GM23338 (cell line): ENCODE data around the gene KCNA2. TPM values are rescaled to one million over a fixed set of nuclear protein-coding genes. Genes with fewer than 3 reads are reported as not detected.

Experiments
- ATAC-seq: fragments of 200-7000 bp; cut with Tn5 transposase; 3 replicates; pipeline ENCODE4 v1.9.1; 2020
- DNase-seq: peaks from one replicate; pipeline ENCODE4 v3.0.0-alpha.2; 2015; ENCODE audit warnings: low spot score
- H2AFZ ChIP-seq: fragments of 200-600 bp; sonication (generic); 2 replicates; pipeline ENCODE4 v1.8.0; 2016; ENCODE audit warnings: antibody characterized with exemption, mild to moderate bottlenecking, moderate library complexity
- H3F3A ChIP-seq: fragments of 200-600 bp; sonication (generic); replicated peaks from 2 replicates; pipeline ENCODE4 v1.8.0; 2017; ENCODE audit warnings: antibody characterized with exemption, mixed run types, low read depth
- H3K27ac ChIP-seq: fragments of 200-600 bp; sonication (generic); 2 replicates; pipeline ENCODE4 v1.6.1; 2016; ENCODE audit warnings: low read depth
- H3K27me3 ChIP-seq: fragments of 200-600 bp; sonication (generic); 2 replicates; pipeline ENCODE4 v1.8.0; 2016; ENCODE audit warnings: mild to moderate bottlenecking, mixed run types, moderate library complexity; ENCODE audit not compliant: insufficient read depth
- H3K36me3 ChIP-seq: fragments of 200-600 bp; sonication (generic); 2 replicates; pipeline ENCODE4 v1.8.0; 2016; ENCODE audit warnings: mild to moderate bottlenecking; ENCODE audit not compliant: insufficient read depth
- H3K4me1 ChIP-seq: fragments of 200-600 bp; sonication (generic); 2 replicates; pipeline ENCODE4 v1.8.0; 2016; ENCODE audit warnings: mild to moderate bottlenecking, moderate library complexity; ENCODE audit not compliant: insufficient read depth
- H3K4me2 ChIP-seq: fragments of 200-600 bp; sonication (generic); 2 replicates; pipeline ENCODE4 v1.7.1; 2017; ENCODE audit warnings: mixed run types
- H3K4me3 ChIP-seq: fragments of 200-600 bp; sonication (generic); 2 replicates; pipeline ENCODE4 v1.6.1; 2016; ENCODE audit warnings: mixed run types
- H3K79me2 ChIP-seq: fragments of 200-600 bp; sonication (generic); replicated peaks from 2 replicates; pipeline ENCODE4 v1.8.0; 2017; ENCODE audit warnings: mild to moderate bottlenecking; ENCODE audit not compliant: insufficient read depth
- H3K9me2 ChIP-seq: fragments of 200-600 bp; sonication (generic); 2 replicates; pipeline ENCODE4 v1.8.0; 2017; ENCODE audit not compliant: insufficient read depth
- H4K20me1 ChIP-seq: fragments of 200-600 bp; sonication (generic); replicated peaks from 2 replicates; pipeline ENCODE4 v1.8.0; 2017; ENCODE audit warnings: mild to moderate bottlenecking; ENCODE audit not compliant: insufficient read depth
- H3K27ac Mint-ChIP-seq: 2 replicates; pipeline ENCODE4 v1.8.0; 2020; ENCODE audit warnings: inconsistent platforms, mild to moderate bottlenecking, moderate library complexity, mixed read lengths
- H3K27me3 Mint-ChIP-seq: 3 replicates; pipeline ENCODE4 v1.8.0; 2022; ENCODE audit warnings: low read depth, mild to moderate bottlenecking, moderate library complexity, mixed read lengths, inconsistent platforms; ENCODE audit not compliant: insufficient read depth, poor library complexity
- H3K36me3 Mint-ChIP-seq: 3 replicates; pipeline ENCODE4 v1.8.0; 2021; ENCODE audit warnings: low read depth, mild to moderate bottlenecking, inconsistent platforms, moderate library complexity, mixed read lengths
- H3K4me1 Mint-ChIP-seq: 3 replicates; pipeline ENCODE4 v1.8.0; 2020; ENCODE audit warnings: mild to moderate bottlenecking, inconsistent platforms, mixed read lengths
- H3K4me3 Mint-ChIP-seq: 3 replicates; pipeline ENCODE4 v1.8.0; 2021; ENCODE audit warnings: moderate library complexity, mild to moderate bottlenecking, inconsistent platforms, mixed read lengths
- H3K9me3 Mint-ChIP-seq: 3 replicates; pipeline ENCODE4 v1.8.0; 2020; ENCODE audit warnings: moderate library complexity, mild to moderate bottlenecking, inconsistent platforms, mixed read lengths
- CREB1 ChIP-seq: fragments of 250-450 bp; sonication (Bioruptor Pico); IDR thresholded peaks from 2 replicates; pipeline ENCODE4 v1.5.0; 2020; ENCODE audit warnings: low read depth, mild to moderate bottlenecking, moderate library complexity
- CTCF ChIP-seq, 2 experiments: fragments of 200-600 bp in 1 of 2; sonication (generic) in 1 of 2; conservative IDR thresholded peaks; 2 replicates each; pipeline versions ENCODE4 v1.5.1 to v1.6.1; 2016 to 2017; ENCODE audit warnings: antibody characterized with exemption in 2 of 2, low read depth in 2 of 2, mild to moderate bottlenecking in 2 of 2, moderate library complexity in 1 of 2
- ETS1 ChIP-seq: IDR thresholded peaks from 2 replicates; pipeline ENCODE4 v1.6.1; 2016; ENCODE audit warnings: antibody characterized with exemption
- EZH2 ChIP-seq: fragments of 200-600 bp; sonication (generic); IDR thresholded peaks from one replicate; pipeline ENCODE4 v1.8.0; 2017; ENCODE audit warnings: antibody characterized with exemption, mild to moderate bottlenecking, low read depth; ENCODE audit not compliant: unreplicated experiment
- EZH2phosphoT487 ChIP-seq: fragments of 200-600 bp; sonication (generic); IDR thresholded peaks from one replicate; pipeline ENCODE4 v1.8.1; 2018; ENCODE audit warnings: antibody characterized with exemption; ENCODE audit not compliant: unreplicated experiment
- JUNB ChIP-seq: IDR thresholded peaks from one replicate; pipeline ENCODE4 v1.6.1; 2016; ENCODE audit warnings: antibody characterized with exemption; ENCODE audit not compliant: unreplicated experiment
- NANOG ChIP-seq: IDR thresholded peaks from 2 replicates; pipeline ENCODE4 v1.6.1; 2016; ENCODE audit warnings: antibody characterized with exemption, borderline replicate concordance
- POLR2AphosphoS5 ChIP-seq: IDR thresholded peaks from 2 replicates; pipeline ENCODE4 v1.6.1; 2016; ENCODE audit warnings: antibody characterized with exemption, low read depth
- REST ChIP-seq: IDR thresholded peaks from one replicate; pipeline ENCODE4 v1.6.1; 2018; ENCODE audit warnings: antibody characterized with exemption; ENCODE audit not compliant: unreplicated experiment
- STAT1 ChIP-seq: IDR thresholded peaks from one replicate; pipeline ENCODE4 v1.6.1; 2016; ENCODE audit warnings: antibody characterized with exemption; ENCODE audit not compliant: unreplicated experiment
- ZNF114 ChIP-seq: fragments of 250-450 bp; sonication (Bioruptor Pico); IDR thresholded peaks from 2 replicates; pipeline ENCODE4 v1.5.0; 2020; ENCODE audit warnings: mild to moderate bottlenecking, moderate library complexity
- ZNF331 ChIP-seq: fragments of 250-450 bp; sonication (Bioruptor Pico); IDR thresholded peaks from 2 replicates; pipeline ENCODE4 v1.5.0; 2020; ENCODE audit warnings: low read depth, mild to moderate bottlenecking, moderate library complexity
- polyA plus RNA-seq: library from polyadenylated mRNA; unstranded; fragments of >200 nt; fragmentation: Nextera tagmentation; extraction: Ambion mirVana; gene quantifications from 2 replicates; pipeline ENCODE4 v1.2.1, GENCODE V29; 2016
- total RNA-seq: library from RNA; depleted of rRNA; stranded (reverse); fragments of >200 nt; shearing (Covaris generic); gene quantifications from 2 replicates; pipeline ENCODE4 v1.2.3, GENCODE V29; 2014
- TF ChIP-seq, protein P1 (sequence below): fragments of 250-450 bp; sonication (Bioruptor Pico); IDR thresholded peaks from 2 replicates; pipeline ENCODE4 v1.5.0; 2020; ENCODE audit warnings: mild to moderate bottlenecking, moderate library complexity

The KCNA2 gene
- total and polyA plus RNA-seq, 2 experiments from 2014 or later = 0.11 to 1.5 TPM

GRCh38 chr1:110566836-110567235 is 39.3 kb downstream of the KCNA2 start:
- Histone ChIP-seq H3F3A (no peaks in the 10 kb centered on the region), H3K27ac (no peak overlapping the region), H2AFZ (no peak overlapping the region), H3K27me3 (peaks cover 6% of the 10 kb centered on the region; the same call in 1 of the 2 replicates), H3K79me2 (no peaks in the 10 kb centered on the region), H3K9me2 (no peaks in the 10 kb centered on the region), H3K36me3 (no peaks in the 10 kb centered on the region), H3K4me2 (no peak overlapping the region), H4K20me1 (no peaks in the 10 kb centered on the region), H3K4me1 (peaks cover 7% of the 10 kb centered on the region; the same call in 1 of the 2 replicates), H3K4me3 (no peak overlapping the region)
- ATAC-seq (no peak), DNase-seq (no peak)
- TF ChIP-seq STAT1 (no peak), ETS1 (no peak), JUNB (no peak), CREB1 (CRISPR knock-in tag) (no peak), ZNF331 (no peak), EZH2phosphoT487 (no peak), POLR2AphosphoS5 (no peak), EZH2 (no peak), CTCF (conservative IDR thresholded peaks at IDR 0.05; ENCODE audit: low read depth in 2 of 2) (no peak), REST (no peak), NANOG (no peak), ZNF114 (no peak)
- TF ChIP-seq, protein P1, sequence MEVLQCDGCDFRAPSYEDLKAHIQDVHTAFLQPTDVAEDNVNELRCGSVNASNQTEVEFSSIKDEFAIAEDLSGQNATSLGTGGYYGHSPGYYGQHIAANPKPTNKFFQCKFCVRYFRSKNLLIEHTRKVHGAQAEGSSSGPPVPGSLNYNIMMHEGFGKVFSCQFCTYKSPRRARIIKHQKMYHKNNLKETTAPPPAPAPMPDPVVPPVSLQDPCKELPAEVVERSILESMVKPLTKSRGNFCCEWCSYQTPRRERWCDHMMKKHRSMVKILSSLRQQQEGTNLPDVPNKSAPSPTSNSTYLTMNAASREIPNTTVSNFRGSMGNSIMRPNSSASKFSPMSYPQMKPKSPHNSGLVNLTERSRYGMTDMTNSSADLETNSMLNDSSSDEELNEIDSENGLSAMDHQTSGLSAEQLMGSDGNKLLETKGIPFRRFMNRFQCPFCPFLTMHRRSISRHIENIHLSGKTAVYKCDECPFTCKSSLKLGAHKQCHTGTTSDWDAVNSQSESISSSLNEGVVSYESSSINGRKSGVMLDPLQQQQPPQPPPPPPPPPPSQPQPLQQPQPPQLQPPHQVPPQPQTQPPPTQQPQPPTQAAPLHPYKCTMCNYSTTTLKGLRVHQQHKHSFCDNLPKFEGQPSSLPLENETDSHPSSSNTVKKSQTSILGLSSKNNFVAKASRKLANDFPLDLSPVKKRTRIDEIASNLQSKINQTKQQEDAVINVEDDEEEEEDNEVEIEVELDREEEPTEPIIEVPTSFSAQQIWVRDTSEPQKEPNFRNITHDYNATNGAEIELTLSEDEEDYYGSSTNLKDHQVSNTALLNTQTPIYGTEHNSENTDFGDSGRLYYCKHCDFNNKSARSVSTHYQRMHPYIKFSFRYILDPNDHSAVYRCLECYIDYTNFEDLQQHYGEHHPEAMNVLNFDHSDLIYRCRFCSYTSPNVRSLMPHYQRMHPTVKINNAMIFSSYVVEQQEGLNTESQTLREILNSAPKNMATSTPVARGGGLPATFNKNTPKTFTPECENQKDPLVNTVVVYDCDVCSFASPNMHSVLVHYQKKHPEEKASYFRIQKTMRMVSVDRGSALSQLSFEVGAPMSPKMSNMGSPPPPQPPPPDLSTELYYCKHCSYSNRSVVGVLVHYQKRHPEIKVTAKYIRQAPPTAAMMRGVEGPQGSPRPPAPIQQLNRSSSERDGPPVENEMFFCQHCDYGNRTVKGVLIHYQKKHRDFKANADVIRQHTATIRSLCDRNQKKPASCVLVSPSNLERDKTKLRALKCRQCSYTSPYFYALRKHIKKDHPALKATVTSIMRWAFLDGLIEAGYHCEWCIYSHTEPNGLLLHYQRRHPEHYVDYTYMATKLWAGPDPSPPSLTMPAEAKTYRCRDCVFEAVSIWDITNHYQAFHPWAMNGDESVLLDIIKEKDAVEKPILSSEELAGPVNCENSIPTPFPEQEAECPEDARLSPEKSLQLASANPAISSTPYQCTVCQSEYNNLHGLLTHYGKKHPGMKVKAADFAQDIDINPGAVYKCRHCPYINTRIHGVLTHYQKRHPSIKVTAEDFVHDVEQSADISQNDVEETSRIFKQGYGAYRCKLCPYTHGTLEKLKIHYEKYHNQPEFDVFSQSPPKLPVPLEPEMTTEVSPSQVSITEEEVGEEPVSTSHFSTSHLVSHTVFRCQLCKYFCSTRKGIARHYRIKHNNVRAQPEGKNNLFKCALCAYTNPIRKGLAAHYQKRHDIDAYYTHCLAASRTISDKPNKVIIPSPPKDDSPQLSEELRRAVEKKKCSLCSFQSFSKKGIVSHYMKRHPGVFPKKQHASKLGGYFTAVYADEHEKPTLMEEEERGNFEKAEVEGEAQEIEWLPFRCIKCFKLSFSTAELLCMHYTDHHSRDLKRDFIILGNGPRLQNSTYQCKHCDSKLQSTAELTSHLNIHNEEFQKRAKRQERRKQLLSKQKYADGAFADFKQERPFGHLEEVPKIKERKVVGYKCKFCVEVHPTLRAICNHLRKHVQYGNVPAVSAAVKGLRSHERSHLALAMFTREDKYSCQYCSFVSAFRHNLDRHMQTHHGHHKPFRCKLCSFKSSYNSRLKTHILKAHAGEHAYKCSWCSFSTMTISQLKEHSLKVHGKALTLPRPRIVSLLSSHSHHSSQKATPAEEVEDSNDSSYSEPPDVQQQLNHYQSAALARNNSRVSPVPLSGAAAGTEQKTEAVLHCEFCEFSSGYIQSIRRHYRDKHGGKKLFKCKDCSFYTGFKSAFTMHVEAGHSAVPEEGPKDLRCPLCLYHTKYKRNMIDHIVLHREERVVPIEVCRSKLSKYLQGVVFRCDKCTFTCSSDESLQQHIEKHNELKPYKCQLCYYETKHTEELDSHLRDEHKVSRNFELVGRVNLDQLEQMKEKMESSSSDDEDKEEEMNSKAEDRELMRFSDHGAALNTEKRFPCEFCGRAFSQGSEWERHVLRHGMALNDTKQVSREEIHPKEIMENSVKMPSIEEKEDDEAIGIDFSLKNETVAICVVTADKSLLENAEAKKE (CRISPR knock-in tag) = no peak
- Mint-ChIP-seq H3K27me3 (peaks cover 35% of the 10 kb centered on the region), H3K9me3 (no peaks in the 10 kb centered on the region), H3K4me3 (no peak overlapping the region), H3K27ac (no peak overlapping the region), H3K36me3 (no peaks in the 10 kb centered on the region), H3K4me1 (peaks cover 19% of the 10 kb centered on the region)
